CD14-positive monocyte (primary cell): Measurements from ENCODE around the gene PELO. TPM values are rescaled to one million over a fixed set of nuclear protein-coding genes. Genes with fewer than 3 reads are reported as not detected.

ENCODE experiments used
- DNase-seq, 3 donors: peaks; one replicate each; pipeline ENCODE4 v3.0.0-alpha.2; 2011 to 2022
- H2AFZ ChIP-seq: 2 replicates; pipeline ENCODE4 v1.6.0; 2012; ENCODE audit warnings: mild to moderate bottlenecking, low read depth, low read length, inconsistent platforms; ENCODE audit not compliant: insufficient read depth, poor library complexity, severe bottlenecking
- H3K27ac ChIP-seq, 2 donors: 1 replicate in 1 of 2; 2 replicates in 1 of 2; pipeline ENCODE4 v1.5.1; 2012 to 2013; ENCODE audit warnings: low read length in 2 of 2, control low read depth in 1 of 2, inconsistent platforms in 1 of 2, low read depth in 1 of 2, mild to moderate bottlenecking in 1 of 2
- H3K27me3 ChIP-seq, 2 donors: one replicate each; pipeline versions ENCODE4 v1.6.0 to v1.6.1; 2011 to 2013; ENCODE audit warnings: low read length in 2 of 2; ENCODE audit not compliant: control insufficient read depth in 2 of 2, insufficient read depth in 2 of 2
- H3K36me3 ChIP-seq, 2 donors: replicated peaks in 1 of 2; 1 replicate in 1 of 2; 2 replicates in 1 of 2; pipeline versions ENCODE4 v1.5.1 to v1.6.1; 2012 to 2013; ENCODE audit warnings: low read length in 2 of 2, control low read depth in 1 of 2, inconsistent platforms in 1 of 2, mild to moderate bottlenecking in 1 of 2; ENCODE audit not compliant: insufficient read depth in 2 of 2, control insufficient read depth in 1 of 2
- H3K4me1 ChIP-seq, 2 donors: 1 replicate in 1 of 2; 2 replicates in 1 of 2; pipeline versions ENCODE4 v1.5.1 to v1.6.1; 2012 to 2013; ENCODE audit warnings: low read length in 2 of 2, control low read depth in 1 of 2, inconsistent platforms in 1 of 2, mild to moderate bottlenecking in 1 of 2, moderate library complexity in 1 of 2; ENCODE audit not compliant: insufficient read depth in 2 of 2, control insufficient read depth in 1 of 2
- H3K4me2 ChIP-seq: replicated peaks from 2 replicates; pipeline ENCODE3; 2012; ENCODE audit warnings: low read length, moderate library complexity, mild to moderate bottlenecking; ENCODE audit not compliant: poor library complexity, severe bottlenecking; ENCODE audit errors: extremely low read depth
- H3K4me3 ChIP-seq, 3 experiments: fragments of 200-600 bp in 1 of 3; sonication (generic) in 1 of 3; replicated peaks in 1 of 3; 1 replicate in 2 of 3; 2 replicates in 1 of 3; pipeline ENCODE4 v1.5.1; 2011 to 2013; ENCODE audit warnings: low read length in 3 of 3, mild to moderate bottlenecking in 3 of 3, control low read depth in 2 of 3, low read depth in 2 of 3, inconsistent platforms in 1 of 3, moderate library complexity in 1 of 3
- H3K79me2 ChIP-seq: 2 replicates; pipeline ENCODE4 v1.6.0; 2012; ENCODE audit warnings: mild to moderate bottlenecking, control low read depth, inconsistent platforms, low read length, moderate library complexity; ENCODE audit not compliant: insufficient read depth
- H3K9ac ChIP-seq: 2 replicates; pipeline ENCODE4 v1.6.0; 2017; ENCODE audit warnings: low read length, mild to moderate bottlenecking; ENCODE audit not compliant: insufficient read depth, poor library complexity, severe bottlenecking
- H3K9me3 ChIP-seq, 2 donors: replicated peaks in 1 of 2; 1 replicate in 1 of 2; 2 replicates in 1 of 2; pipeline versions ENCODE4 v1.5.1 to v1.6.1; 2012 to 2013; ENCODE audit warnings: low read length in 2 of 2, control low read depth in 1 of 2; ENCODE audit not compliant: control insufficient read depth in 1 of 2, insufficient read depth in 1 of 2
- H4K20me1 ChIP-seq: 2 replicates; pipeline ENCODE4 v1.6.0; 2012; ENCODE audit warnings: mild to moderate bottlenecking, low read length, control low read depth, moderate library complexity; ENCODE audit not compliant: insufficient read depth
- H3K27ac Mint-ChIP-seq, 7 donors: one replicate each; pipeline ENCODE4 v1.8.0; 2020; ENCODE audit warnings: mild to moderate bottlenecking in 7 of 7, mixed read lengths in 7 of 7, moderate library complexity in 6 of 7, inconsistent platforms in 2 of 7
- H3K27me3 Mint-ChIP-seq, 3 donors: one replicate each; pipeline ENCODE4 v1.8.0; 2021 to 2022; ENCODE audit warnings: low read depth in 3 of 3, mild to moderate bottlenecking in 3 of 3, mixed read lengths in 3 of 3, moderate library complexity in 3 of 3, inconsistent platforms in 1 of 3
- H3K36me3 Mint-ChIP-seq, 2 donors: one replicate each; pipeline ENCODE4 v1.8.0; 2020; ENCODE audit warnings: mixed read lengths in 2 of 2, inconsistent platforms in 1 of 2, mild to moderate bottlenecking in 1 of 2
- H3K4me1 Mint-ChIP-seq: one replicate; pipeline ENCODE4 v1.8.0; 2020; ENCODE audit warnings: mild to moderate bottlenecking, mixed read lengths
- H3K4me3 Mint-ChIP-seq, 2 donors: one replicate each; pipeline ENCODE4 v1.8.0; 2020; ENCODE audit warnings: mild to moderate bottlenecking in 2 of 2, mixed read lengths in 2 of 2, moderate library complexity in 1 of 2
- H3K9me3 Mint-ChIP-seq, 7 donors: one replicate each; pipeline ENCODE4 v1.8.0; 2020 to 2022; ENCODE audit warnings: mixed read lengths in 7 of 7, mild to moderate bottlenecking in 6 of 7, moderate library complexity in 6 of 7, inconsistent platforms in 2 of 7
- WGBS: methylation state at CpG from one replicate; pipeline ENCODE4 v1.1.5; 2013; ENCODE audit warnings: missing lambda C conversion rate; ENCODE audit not compliant: insufficient coverage; 5-methylcytosine and 5-hydroxymethylcytosine counted together
- intact Hi-C, 2 donors: fragments of 100-400 bp; cut with micrococcal nuclease; formaldehyde crosslinking; loops; one replicate each; pipeline versions ENCODE4 v1.15.0 to v1.15.1; 2023
- polyA plus RNA-seq, 3 donors: library from polyadenylated mRNA; depleted of rRNA in 1 of 3; unstranded in 2 of 3; stranded (reverse) in 1 of 3; fragments of 300-500 nt in 2 of 3; fragments of >200 nt in 1 of 3; fragmentation: Illumina TruSeq in 2 of 3; gene quantifications; 1 replicate in 2 of 3; 2 replicates in 1 of 3; pipeline ENCODE4 v1.2.3, GENCODE V29; 2012 to 2021
- TF ChIP-seq, protein P1 (sequence below): fragments of 200-600 bp; IDR thresholded peaks from one replicate; pipeline ENCODE4 v1.8.0; 2022; ENCODE audit warnings: antibody characterized with exemption, mild to moderate bottlenecking

The PELO gene
- polyA plus RNA-seq, 3 donors = 1.8 to 4.4 (median 2.1) TPM

DNA sequence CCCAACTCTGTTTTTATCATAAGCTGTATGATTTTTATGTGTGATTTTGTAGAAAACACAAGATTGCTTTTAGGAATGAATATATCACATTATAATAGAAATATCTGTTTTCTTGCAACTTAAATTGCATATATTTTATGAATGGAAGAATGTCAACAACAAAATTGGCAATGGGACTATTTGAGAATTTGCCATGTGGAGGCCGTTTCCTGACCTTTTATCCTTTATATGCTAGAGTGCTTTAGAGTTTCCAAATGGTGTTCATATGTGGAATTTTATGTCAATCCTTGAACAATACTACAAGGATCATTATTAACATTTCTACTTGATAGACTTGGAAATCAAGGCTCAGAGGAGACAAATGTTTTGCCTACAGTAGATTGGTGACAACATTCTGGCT, 34.2 kb downstream of the PELO start:
- no peak overlapping the region for H3K27ac Mint-ChIP-seq

DNA sequence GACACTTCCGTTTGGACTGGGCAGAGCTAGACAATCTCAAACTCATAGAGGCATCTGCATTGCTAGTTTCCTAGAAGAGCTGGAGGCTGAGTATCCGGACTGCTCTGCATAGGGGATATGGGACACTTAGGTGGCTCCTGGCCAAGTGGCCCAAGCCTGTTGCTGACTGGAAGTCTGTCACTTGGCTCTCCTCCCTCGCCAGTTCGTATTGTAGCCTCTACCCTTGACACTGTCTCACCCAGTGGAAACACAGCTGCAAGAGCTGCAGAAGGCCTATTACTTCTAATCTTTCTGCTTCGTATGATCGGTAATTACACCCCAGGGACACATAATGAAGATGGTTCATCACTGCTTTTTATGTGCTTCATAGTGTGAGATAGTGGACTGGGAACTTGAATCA, 34.7 kb downstream of the PELO start:
- no peak for DNase-seq
- Histone ChIP-seq H3K27ac (no peak overlapping the region), H3K4me2 (no peak overlapping the region), H3K4me1 (peaks cover 6 to 13% of the 10 kb centered on the region in 2 donors), H3K4me3 (no peak overlapping the region), H3K79me2 (no peaks in the 10 kb centered on the region), H3K27me3 (no peaks in the 10 kb centered on the region), H3K36me3 (no peaks in the 10 kb centered on the region), H4K20me1 (no peaks in the 10 kb centered on the region), H3K9me3 (no peaks in the 10 kb centered on the region), H2AFZ (no peak overlapping the region), H3K9ac (no peak overlapping the region)
- intact Hi-C loops = no loop called here
- no peaks in the 10 kb centered on the region for H3K27me3 Mint-ChIP-seq
- no peaks in the 10 kb centered on the region for H3K36me3 Mint-ChIP-seq
- TF ChIP-seq, protein P1, sequence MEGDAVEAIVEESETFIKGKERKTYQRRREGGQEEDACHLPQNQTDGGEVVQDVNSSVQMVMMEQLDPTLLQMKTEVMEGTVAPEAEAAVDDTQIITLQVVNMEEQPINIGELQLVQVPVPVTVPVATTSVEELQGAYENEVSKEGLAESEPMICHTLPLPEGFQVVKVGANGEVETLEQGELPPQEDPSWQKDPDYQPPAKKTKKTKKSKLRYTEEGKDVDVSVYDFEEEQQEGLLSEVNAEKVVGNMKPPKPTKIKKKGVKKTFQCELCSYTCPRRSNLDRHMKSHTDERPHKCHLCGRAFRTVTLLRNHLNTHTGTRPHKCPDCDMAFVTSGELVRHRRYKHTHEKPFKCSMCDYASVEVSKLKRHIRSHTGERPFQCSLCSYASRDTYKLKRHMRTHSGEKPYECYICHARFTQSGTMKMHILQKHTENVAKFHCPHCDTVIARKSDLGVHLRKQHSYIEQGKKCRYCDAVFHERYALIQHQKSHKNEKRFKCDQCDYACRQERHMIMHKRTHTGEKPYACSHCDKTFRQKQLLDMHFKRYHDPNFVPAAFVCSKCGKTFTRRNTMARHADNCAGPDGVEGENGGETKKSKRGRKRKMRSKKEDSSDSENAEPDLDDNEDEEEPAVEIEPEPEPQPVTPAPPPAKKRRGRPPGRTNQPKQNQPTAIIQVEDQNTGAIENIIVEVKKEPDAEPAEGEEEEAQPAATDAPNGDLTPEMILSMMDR = no peak
- peaks cover 12% of the 10 kb centered on the region for H3K4me1 Mint-ChIP-seq
- no peak overlapping the region for H3K4me3 Mint-ChIP-seq
- H3K9me3 Mint-ChIP-seq = no peaks in the 10 kb centered on the region
- 100% methylated on average over 2 of the region's 6 CpGs for WGBS
- H3K27ac Mint-ChIP-seq = peak overlapping the region in 1 of 7 donors; percentile 31

More for the DNA sequence above, 34.2 kb downstream of the PELO start:
- no peak for DNase-seq
- Mint-ChIP-seq H3K4me3 (no peak overlapping the region), H3K9me3 (no peaks in the 10 kb centered on the region), H3K27me3 (no peaks in the 10 kb centered on the region), H3K36me3 (no peaks in the 10 kb centered on the region), H3K4me1 (peaks cover 12% of the 10 kb centered on the region)
- H3K4me3 ChIP-seq = no peak overlapping the region
- H3K9ac ChIP-seq = no peak overlapping the region
- H3K4me1 ChIP-seq = peaks cover 6 to 13% of the 10 kb centered on the region in 2 donors
- intact Hi-C loops = no loop called here
- H3K27ac ChIP-seq = no peak overlapping the region
- TF ChIP-seq, protein P1 = no peak
- no peak overlapping the region for H3K4me2 ChIP-seq
- no peaks in the 10 kb centered on the region for H3K27me3 ChIP-seq
- no CpG with 5 or more reads among the region's 1 CpG for WGBS
- H2AFZ ChIP-seq = no peak overlapping the region
- H3K79me2 ChIP-seq = no peaks in the 10 kb centered on the region
- no peaks in the 10 kb centered on the region for H3K9me3 ChIP-seq
- no peaks in the 10 kb centered on the region for H4K20me1 ChIP-seq
- H3K36me3 ChIP-seq = no peaks in the 10 kb centered on the region
